ENCODE measurements around the gene CACNB2.
A peak's percentile ranks its signal among the peaks of the same experiment; 100 is the strongest.

Gene CACNB2

GRCh38 chr10:18140149-18140956 lies at the start of gene CACNB2:
CACNB2 (plus strand) TSS chr10:18140424.
- DNase-seq (ENCODE audit: low read depth), result peak; percentile 1

- no peak for DNase-seq (ENCODE audit: low read depth)
Measured at GRCh38 chr10:18094332-18094731, 45.9 kb upstream of the CACNB2 start.

GRCh38 chr10:18094793-18095192 lies 45.4 kb upstream of the CACNB2 start:
- no peak for DNase-seq (ENCODE audit: low read depth)

GRCh38 chr10:18097524-18097923 lies 42.7 kb upstream of the CACNB2 start:
- DNase-seq (ENCODE audit: low read depth), result no peak

GRCh38 chr10:18098201-18098600 lies 42.0 kb upstream of the CACNB2 start:
- DNase-seq (ENCODE audit: low read depth), result no peak

- DNase-seq (ENCODE audit: low read depth), result no peak
Measured at GRCh38 chr10:18099415-18099814, 40.8 kb upstream of the CACNB2 start.

- DNase-seq (ENCODE audit: low read depth), result no peak
Measured at GRCh38 chr10:18100669-18101068, 39.6 kb upstream of the CACNB2 start.

- DNase-seq (ENCODE audit: low read depth), result no peak
Measured at GRCh38 chr10:18102404-18102803, 37.8 kb upstream of the CACNB2 start.

GRCh38 chr10:18104223-18104872 lies 35.9 kb upstream of the CACNB2 start:
- peak; percentile 25 for DNase-seq (ENCODE audit: low read depth)

- DNase-seq (ENCODE audit: low read depth), result no peak
Measured at GRCh38 chr10:18109341-18109870, 30.8 kb upstream of the CACNB2 start.

- no peak for DNase-seq (ENCODE audit: low read depth)
Measured at GRCh38 chr10:18113881-18114280, 26.3 kb upstream of the CACNB2 start.

- DNase-seq (ENCODE audit: low read depth), result no peak
Measured at GRCh38 chr10:18117276-18117675, 22.9 kb upstream of the CACNB2 start.

GRCh38 chr10:18122753-18123152 lies 17.5 kb upstream of the CACNB2 start:
- no peak for DNase-seq (ENCODE audit: low read depth)

GRCh38 chr10:18133046-18133445 lies 7.2 kb upstream of the CACNB2 start:
- DNase-seq (ENCODE audit: low read depth), result no peak

- DNase-seq (ENCODE audit: low read depth), result no peak
Measured at GRCh38 chr10:18134509-18134908, 5.7 kb upstream of the CACNB2 start.

GRCh38 chr10:18134921-18135320 lies 5.3 kb upstream of the CACNB2 start:
- no peak for DNase-seq (ENCODE audit: low read depth)

- no peak for DNase-seq (ENCODE audit: low read depth)
Measured at GRCh38 chr10:18136073-18136791, 4.0 kb upstream of the CACNB2 start.

GRCh38 chr10:18137111-18137510 lies 3.1 kb upstream of the CACNB2 start:
- DNase-seq (ENCODE audit: low read depth), result no peak

- DNase-seq (ENCODE audit: low read depth), result no peak
Measured at GRCh38 chr10:18140957-18141845, 977 bp downstream of the CACNB2 start.

GRCh38 chr10:18142151-18142550 lies 1.9 kb downstream of the CACNB2 start:
- no peak for DNase-seq (ENCODE audit: low read depth)

- DNase-seq (ENCODE audit: low read depth), result no peak
Measured at GRCh38 chr10:18144396-18144795, 4.2 kb downstream of the CACNB2 start.

- DNase-seq (ENCODE audit: low read depth), result no peak
Measured at GRCh38 chr10:18144928-18145327, 4.7 kb downstream of the CACNB2 start.
